ENCODE results near the gene MCTP2.

DNA sequence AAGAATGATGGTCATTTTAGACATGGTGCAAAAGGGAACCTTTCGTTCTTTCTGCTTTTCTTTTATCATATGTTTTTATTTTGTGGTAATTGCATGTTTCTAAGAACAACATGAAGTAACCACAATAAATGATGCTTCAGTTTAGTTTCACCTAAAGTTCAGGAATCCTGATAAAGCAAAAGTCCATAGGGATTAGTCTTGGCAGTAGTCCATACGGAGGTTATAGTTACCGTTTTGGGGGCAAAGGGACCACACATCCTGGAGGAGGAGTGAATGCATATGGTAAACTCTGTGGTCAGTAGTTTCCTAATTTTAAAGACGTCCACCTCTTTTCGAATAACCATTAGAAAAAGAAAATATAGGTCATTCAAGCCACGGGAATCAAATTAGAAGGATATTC, 141.5 kb downstream of the MCTP2 start:
- TF ChIP-seq, protein P1, sequence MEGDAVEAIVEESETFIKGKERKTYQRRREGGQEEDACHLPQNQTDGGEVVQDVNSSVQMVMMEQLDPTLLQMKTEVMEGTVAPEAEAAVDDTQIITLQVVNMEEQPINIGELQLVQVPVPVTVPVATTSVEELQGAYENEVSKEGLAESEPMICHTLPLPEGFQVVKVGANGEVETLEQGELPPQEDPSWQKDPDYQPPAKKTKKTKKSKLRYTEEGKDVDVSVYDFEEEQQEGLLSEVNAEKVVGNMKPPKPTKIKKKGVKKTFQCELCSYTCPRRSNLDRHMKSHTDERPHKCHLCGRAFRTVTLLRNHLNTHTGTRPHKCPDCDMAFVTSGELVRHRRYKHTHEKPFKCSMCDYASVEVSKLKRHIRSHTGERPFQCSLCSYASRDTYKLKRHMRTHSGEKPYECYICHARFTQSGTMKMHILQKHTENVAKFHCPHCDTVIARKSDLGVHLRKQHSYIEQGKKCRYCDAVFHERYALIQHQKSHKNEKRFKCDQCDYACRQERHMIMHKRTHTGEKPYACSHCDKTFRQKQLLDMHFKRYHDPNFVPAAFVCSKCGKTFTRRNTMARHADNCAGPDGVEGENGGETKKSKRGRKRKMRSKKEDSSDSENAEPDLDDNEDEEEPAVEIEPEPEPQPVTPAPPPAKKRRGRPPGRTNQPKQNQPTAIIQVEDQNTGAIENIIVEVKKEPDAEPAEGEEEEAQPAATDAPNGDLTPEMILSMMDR (IDR thresholded peaks at IDR 0.05; ENCODE audit: control extremely low read depth in 1 of 3, insufficient read depth in 1 of 3, low read depth in 1 of 3, low read length in 3 of 3), result no peak
- TF ChIP-seq CREB1 (IDR thresholded peaks at IDR 0.05), result no peak
